IMR-90 (cell line): ENCODE results near the gene VMAC. TPM values are rescaled to one million over a fixed set of nuclear protein-coding genes. Genes with fewer than 3 reads are reported as not detected.

Source experiments
- CTCF ChIP-seq: conservative IDR thresholded peaks from 2 replicates; pipeline ENCODE4 v1.5.1; 2012; ENCODE audit warnings: mild to moderate bottlenecking, low read depth, low read length, improper control_type of control experiment
- SMC3 ChIP-seq: fragments of 150-350 bp; IDR thresholded peaks from 2 replicates; pipeline ENCODE4 v1.6.1; 2016; ENCODE audit warnings: low read depth, mild to moderate bottlenecking, antibody characterized with exemption, low read length, moderate library complexity
- polyA plus RNA-seq, 3 experiments: library from polyadenylated mRNA; depleted of rRNA; stranded (reverse); fragments of >200 nt; gene quantifications; 2 replicates each; pipeline ENCODE4 v1.2.3, GENCODE V29; 2012; ENCODE audit warnings: low replicate concordance in 1 of 3
- total RNA-seq: library from RNA; depleted of rRNA; stranded (reverse); fragments of >200 nt; gene quantifications from 2 replicates; pipeline ENCODE4 v1.2.3, GENCODE V29; 2012; rRNA removed

VMAC gene
- total and polyA plus RNA-seq, 2 of the 4 experiments (the other 2 are of a cell fraction): 1.4 to 3.1 TPM

DNA sequence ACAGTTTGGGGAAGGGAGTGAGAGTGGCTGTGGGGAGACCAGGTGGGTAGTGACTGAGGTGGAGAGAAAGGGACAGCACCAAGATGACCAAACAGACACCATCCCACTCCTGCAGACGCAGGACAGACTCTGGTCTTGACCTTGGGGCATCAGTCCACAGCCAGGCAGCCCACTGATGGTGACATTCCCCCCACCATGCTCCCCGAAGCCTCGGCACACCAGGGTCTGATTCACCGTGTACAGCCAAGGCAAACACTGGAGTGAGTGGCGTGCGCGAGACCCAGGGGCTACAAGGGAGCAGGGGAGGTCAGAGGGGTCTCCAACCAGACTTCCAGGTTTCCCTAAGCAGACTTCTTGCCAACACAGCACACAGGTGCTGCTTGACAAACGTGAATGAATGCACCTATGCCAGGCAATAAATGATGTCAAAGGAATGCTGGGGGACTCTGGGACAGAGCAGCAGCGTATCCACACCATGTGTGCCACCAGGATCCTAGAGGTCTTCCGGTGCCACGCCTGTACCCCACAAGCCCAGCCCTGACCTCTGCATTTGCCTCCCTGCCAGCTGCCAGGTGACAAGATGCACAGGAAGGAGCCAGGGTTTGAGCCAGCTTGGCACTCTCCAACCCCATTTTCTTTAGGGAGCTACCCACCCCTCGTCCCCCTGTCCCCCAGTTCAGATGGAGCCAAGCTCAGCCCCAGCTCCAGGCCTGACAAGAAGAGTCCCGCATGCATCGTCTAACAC is 54.8 kb downstream of the VMAC start (continued):
- no peak for TF ChIP-seq CTCF
- no peak for TF ChIP-seq SMC3

Other genes with a start within 250 kb of the VMAC start
- 14.5 and 15.8 TPM in 2 replicates for gene MICOS13, start 224.4 kb upstream of the VMAC start, total RNA-seq
- 48.9 and 80.2 TPM in 2 replicates for gene MICOS13, start 224.4 kb upstream of the VMAC start, polyA plus RNA-seq (2012; rRNA removed)
- gene HSD11B1L, start 223.8 kb upstream of the VMAC start, total RNA-seq: 1.9 and 2.2 TPM in 2 replicates
- 7.2 and 8.2 TPM in 2 replicates for gene HSD11B1L, start 223.8 kb upstream of the VMAC start, polyA plus RNA-seq (2012; rRNA removed)
- gene RPL36, start 214.6 kb upstream of the VMAC start, total RNA-seq: 232 and 251 TPM in 2 replicates
- 757 and 1,037 TPM in 2 replicates for gene RPL36, start 214.6 kb upstream of the VMAC start, polyA plus RNA-seq (2012; rRNA removed)
- 64.2 and 70.3 TPM in 2 replicates for gene LONP1, start 184.7 kb upstream of the VMAC start, total RNA-seq
- gene LONP1, start 184.7 kb upstream of the VMAC start, polyA plus RNA-seq (2012; rRNA removed): 90.9 and 93.2 TPM in 2 replicates
- gene CATSPERD, start 184.2 kb upstream of the VMAC start, total RNA-seq: not detected in 2 replicates
- gene CATSPERD, start 184.2 kb upstream of the VMAC start, polyA plus RNA-seq (2012; rRNA removed): not detected in 2 replicates
- gene PRR22, start 120.1 kb upstream of the VMAC start, total RNA-seq: 0.28 TPM in 1 of 2 replicates, not detected in the other
- gene PRR22, start 120.1 kb upstream of the VMAC start, polyA plus RNA-seq (2012; rRNA removed): 0.92 and 1.6 TPM in 2 replicates
- gene DUS3L, start 113.7 kb upstream of the VMAC start, total RNA-seq: 12.4 and 14.2 TPM in 2 replicates
- 21.3 and 25.6 TPM in 2 replicates for gene DUS3L, start 113.7 kb upstream of the VMAC start, polyA plus RNA-seq (2012; rRNA removed)
- gene NRTN, start 99.8 kb upstream of the VMAC start, total RNA-seq: 0.18 TPM in 1 of 2 replicates, not detected in the other
- gene NRTN, start 99.8 kb upstream of the VMAC start, polyA plus RNA-seq (2012; rRNA removed): 0.17 and 0.37 TPM in 2 replicates
- gene FUT6, start 65.2 kb upstream of the VMAC start, total RNA-seq: not detected in 2 replicates
- not detected in 2 replicates for gene FUT6, start 65.2 kb upstream of the VMAC start, polyA plus RNA-seq (2012; rRNA removed)
- gene FUT3, start 53.4 kb upstream of the VMAC start, total RNA-seq: not detected in 2 replicates
- gene FUT3, start 53.4 kb upstream of the VMAC start, polyA plus RNA-seq (2012; rRNA removed): not detected in 2 replicates
- gene FUT5, start 34.3 kb upstream of the VMAC start, total RNA-seq: not detected in 2 replicates
- not detected in 2 replicates for gene FUT5, start 34.3 kb upstream of the VMAC start, polyA plus RNA-seq (2012; rRNA removed)
- 297 and 375 TPM in 2 replicates for gene NDUFA11, start 1.1 kb upstream of the VMAC start, total RNA-seq
- gene NDUFA11, start 1.1 kb upstream of the VMAC start, polyA plus RNA-seq (2012; rRNA removed): 1,140 and 1,276 TPM in 2 replicates
- 0.54 and 1.4 TPM in 2 replicates for gene CAPS, start 9.4 kb downstream of the VMAC start, total RNA-seq
- gene CAPS, start 9.4 kb downstream of the VMAC start, polyA plus RNA-seq (2012; rRNA removed): 4.9 and 5.6 TPM in 2 replicates
- gene RANBP3, start 73.3 kb downstream of the VMAC start, total RNA-seq: 42.5 and 46.7 TPM in 2 replicates
- 111 and 165 TPM in 2 replicates for gene RANBP3, start 73.3 kb downstream of the VMAC start, polyA plus RNA-seq (2012; rRNA removed)
- gene RFX2, start 205.6 kb downstream of the VMAC start, total RNA-seq: 2.2 and 2.5 TPM in 2 replicates
- 4.9 and 5.6 TPM in 2 replicates for gene RFX2, start 205.6 kb downstream of the VMAC start, polyA plus RNA-seq (2012; rRNA removed)
- not detected in 2 replicates for gene ACSBG2, start 230.8 kb downstream of the VMAC start, total RNA-seq
- gene ACSBG2, start 230.8 kb downstream of the VMAC start, polyA plus RNA-seq (2012; rRNA removed): not detected in 2 replicates